Stimulated activated CD8-positive, alpha-beta memory T cell treated with anti-CD3 and anti-CD28 coated beads, Interleukin-4, amount 100 ng/mL, for 4 hours (primary cell): ENCODE data around the gene IGF2BP2.
"Not testable (repeated sequence)": the region's sequence is repeated elsewhere in the genome, so short reads cannot be mapped to it uniquely, and the experiment has no call there.

Experiments
- DNase-seq, 2 donors: peaks; one replicate each; pipeline ENCODE4 v3.0.0-alpha.2; 2020; ENCODE audit warnings: low read depth in 2 of 2, low spot score in 1 of 2

IGF2BP2 gene

GRCh38 chr3:185716436-185717108, 108.3 kb downstream of the IGF2BP2 start:
- no peak for DNase-seq

GRCh38 chr3:185715091-185715490, 109.8 kb downstream of the IGF2BP2 start:
- no peak for DNase-seq

- no peak for DNase-seq
These were observed 110.8 kb downstream of the IGF2BP2 start for GRCh38 chr3:185714085-185714484.

GRCh38 chr3:185713015-185713414, 111.8 kb downstream of the IGF2BP2 start:
- no peak for DNase-seq

- no peak for DNase-seq
These were observed 112.5 kb downstream of the IGF2BP2 start for GRCh38 chr3:185712337-185712736.

- no peak for DNase-seq
These were observed 113.5 kb downstream of the IGF2BP2 start for GRCh38 chr3:185711255-185711870.

- DNase-seq = no peak
These were observed 115.4 kb downstream of the IGF2BP2 start for GRCh38 chr3:185709251-185709955.

GRCh38 chr3:185708392-185708791, 116.5 kb downstream of the IGF2BP2 start:
- DNase-seq = no peak

- DNase-seq = no peak
These were observed 119.3 kb downstream of the IGF2BP2 start for GRCh38 chr3:185705498-185705897.

- no peak for DNase-seq
These were observed 122.3 kb downstream of the IGF2BP2 start for GRCh38 chr3:185702262-185703225.

- DNase-seq = no peak
These were observed 123.1 kb downstream of the IGF2BP2 start for GRCh38 chr3:185701611-185702261.

GRCh38 chr3:185699927-185700326, 124.9 kb downstream of the IGF2BP2 start:
- no peak for DNase-seq

GRCh38 chr3:185697228-185697627, 127.6 kb downstream of the IGF2BP2 start:
- not testable (repeated sequence) for DNase-seq

- DNase-seq = no peak
These were observed 128.8 kb downstream of the IGF2BP2 start for GRCh38 chr3:185696039-185696438.

GRCh38 chr3:185693985-185694653, 130.7 kb downstream of the IGF2BP2 start:
- no peak for DNase-seq

GRCh38 chr3:185691622-185692021, 133.2 kb downstream of the IGF2BP2 start:
- DNase-seq = no peak

- DNase-seq = no peak
These were observed 137.5 kb downstream of the IGF2BP2 start for GRCh38 chr3:185687271-185687878.

GRCh38 chr3:185685231-185686035, 139.4 kb downstream of the IGF2BP2 start:
- no peak for DNase-seq

- DNase-seq = no peak
These were observed 144.6 kb downstream of the IGF2BP2 start for GRCh38 chr3:185680231-185680630.
